ENCODE results near the gene IGFL2. TPM values are rescaled to one million over a fixed set of nuclear protein-coding genes. Genes with fewer than 3 reads are reported as not detected.

Gene IGFL2
- total and polyA plus RNA-seq, 2 experiments from 2014 or later, result not detected

DNA sequence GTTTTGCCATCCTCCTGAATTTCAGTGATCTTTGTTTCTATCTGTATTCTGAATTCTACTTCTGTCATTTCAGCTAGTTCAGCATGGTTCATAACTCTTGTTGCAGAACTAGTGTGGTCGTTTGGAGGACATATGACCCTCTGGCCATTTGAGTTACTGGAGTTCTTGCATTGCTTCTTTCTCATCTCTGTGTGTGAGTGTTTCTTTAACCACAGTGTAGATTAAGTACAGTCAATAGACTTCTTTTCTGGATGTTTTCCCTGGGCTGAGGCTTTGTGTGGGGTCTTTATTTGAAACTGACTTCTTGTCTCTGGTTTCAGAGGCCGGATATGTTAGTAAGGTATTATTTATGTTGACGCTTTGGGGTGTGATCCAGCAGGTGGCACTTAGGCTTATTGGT, 14.7 kb downstream of the IGFL2 start (continued):
- TF ChIP-seq, protein P1, sequence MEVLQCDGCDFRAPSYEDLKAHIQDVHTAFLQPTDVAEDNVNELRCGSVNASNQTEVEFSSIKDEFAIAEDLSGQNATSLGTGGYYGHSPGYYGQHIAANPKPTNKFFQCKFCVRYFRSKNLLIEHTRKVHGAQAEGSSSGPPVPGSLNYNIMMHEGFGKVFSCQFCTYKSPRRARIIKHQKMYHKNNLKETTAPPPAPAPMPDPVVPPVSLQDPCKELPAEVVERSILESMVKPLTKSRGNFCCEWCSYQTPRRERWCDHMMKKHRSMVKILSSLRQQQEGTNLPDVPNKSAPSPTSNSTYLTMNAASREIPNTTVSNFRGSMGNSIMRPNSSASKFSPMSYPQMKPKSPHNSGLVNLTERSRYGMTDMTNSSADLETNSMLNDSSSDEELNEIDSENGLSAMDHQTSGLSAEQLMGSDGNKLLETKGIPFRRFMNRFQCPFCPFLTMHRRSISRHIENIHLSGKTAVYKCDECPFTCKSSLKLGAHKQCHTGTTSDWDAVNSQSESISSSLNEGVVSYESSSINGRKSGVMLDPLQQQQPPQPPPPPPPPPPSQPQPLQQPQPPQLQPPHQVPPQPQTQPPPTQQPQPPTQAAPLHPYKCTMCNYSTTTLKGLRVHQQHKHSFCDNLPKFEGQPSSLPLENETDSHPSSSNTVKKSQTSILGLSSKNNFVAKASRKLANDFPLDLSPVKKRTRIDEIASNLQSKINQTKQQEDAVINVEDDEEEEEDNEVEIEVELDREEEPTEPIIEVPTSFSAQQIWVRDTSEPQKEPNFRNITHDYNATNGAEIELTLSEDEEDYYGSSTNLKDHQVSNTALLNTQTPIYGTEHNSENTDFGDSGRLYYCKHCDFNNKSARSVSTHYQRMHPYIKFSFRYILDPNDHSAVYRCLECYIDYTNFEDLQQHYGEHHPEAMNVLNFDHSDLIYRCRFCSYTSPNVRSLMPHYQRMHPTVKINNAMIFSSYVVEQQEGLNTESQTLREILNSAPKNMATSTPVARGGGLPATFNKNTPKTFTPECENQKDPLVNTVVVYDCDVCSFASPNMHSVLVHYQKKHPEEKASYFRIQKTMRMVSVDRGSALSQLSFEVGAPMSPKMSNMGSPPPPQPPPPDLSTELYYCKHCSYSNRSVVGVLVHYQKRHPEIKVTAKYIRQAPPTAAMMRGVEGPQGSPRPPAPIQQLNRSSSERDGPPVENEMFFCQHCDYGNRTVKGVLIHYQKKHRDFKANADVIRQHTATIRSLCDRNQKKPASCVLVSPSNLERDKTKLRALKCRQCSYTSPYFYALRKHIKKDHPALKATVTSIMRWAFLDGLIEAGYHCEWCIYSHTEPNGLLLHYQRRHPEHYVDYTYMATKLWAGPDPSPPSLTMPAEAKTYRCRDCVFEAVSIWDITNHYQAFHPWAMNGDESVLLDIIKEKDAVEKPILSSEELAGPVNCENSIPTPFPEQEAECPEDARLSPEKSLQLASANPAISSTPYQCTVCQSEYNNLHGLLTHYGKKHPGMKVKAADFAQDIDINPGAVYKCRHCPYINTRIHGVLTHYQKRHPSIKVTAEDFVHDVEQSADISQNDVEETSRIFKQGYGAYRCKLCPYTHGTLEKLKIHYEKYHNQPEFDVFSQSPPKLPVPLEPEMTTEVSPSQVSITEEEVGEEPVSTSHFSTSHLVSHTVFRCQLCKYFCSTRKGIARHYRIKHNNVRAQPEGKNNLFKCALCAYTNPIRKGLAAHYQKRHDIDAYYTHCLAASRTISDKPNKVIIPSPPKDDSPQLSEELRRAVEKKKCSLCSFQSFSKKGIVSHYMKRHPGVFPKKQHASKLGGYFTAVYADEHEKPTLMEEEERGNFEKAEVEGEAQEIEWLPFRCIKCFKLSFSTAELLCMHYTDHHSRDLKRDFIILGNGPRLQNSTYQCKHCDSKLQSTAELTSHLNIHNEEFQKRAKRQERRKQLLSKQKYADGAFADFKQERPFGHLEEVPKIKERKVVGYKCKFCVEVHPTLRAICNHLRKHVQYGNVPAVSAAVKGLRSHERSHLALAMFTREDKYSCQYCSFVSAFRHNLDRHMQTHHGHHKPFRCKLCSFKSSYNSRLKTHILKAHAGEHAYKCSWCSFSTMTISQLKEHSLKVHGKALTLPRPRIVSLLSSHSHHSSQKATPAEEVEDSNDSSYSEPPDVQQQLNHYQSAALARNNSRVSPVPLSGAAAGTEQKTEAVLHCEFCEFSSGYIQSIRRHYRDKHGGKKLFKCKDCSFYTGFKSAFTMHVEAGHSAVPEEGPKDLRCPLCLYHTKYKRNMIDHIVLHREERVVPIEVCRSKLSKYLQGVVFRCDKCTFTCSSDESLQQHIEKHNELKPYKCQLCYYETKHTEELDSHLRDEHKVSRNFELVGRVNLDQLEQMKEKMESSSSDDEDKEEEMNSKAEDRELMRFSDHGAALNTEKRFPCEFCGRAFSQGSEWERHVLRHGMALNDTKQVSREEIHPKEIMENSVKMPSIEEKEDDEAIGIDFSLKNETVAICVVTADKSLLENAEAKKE (CRISPR knock-in tag; IDR thresholded peaks at IDR 0.05), result no peak
- TF ChIP-seq POLR2AphosphoS5 (IDR thresholded peaks at IDR 0.05; ENCODE audit: low read depth) (no peak), ZNF114 (CRISPR knock-in tag; IDR thresholded peaks at IDR 0.05) (no peak)

DNA sequence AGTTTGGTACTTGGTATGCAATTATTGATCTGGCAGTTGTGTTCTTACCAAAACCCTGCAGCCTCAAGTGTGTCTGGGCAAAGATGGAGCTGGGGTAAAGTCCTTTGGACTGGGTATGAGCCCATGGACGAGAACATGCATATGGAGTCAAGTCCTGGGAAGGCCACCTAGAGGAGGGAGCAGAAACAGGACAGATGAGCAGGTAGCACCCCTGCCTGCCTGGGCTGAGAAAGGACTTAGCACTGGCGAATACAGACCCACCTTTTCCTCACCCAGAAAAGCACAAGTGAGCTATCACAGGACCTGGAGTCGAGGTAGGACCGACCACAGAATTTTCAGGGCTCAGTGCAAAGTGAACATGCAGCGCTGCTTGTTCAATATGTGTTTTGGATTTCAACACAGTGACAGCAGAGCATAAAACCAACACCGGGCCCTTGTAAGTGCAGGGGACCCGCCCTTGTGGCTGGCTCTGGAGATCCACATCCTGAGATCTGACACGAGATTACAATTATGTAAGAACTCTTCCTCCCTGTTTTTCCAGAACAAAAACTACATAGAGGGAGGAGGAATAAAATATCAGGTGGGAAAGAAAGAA, 25.9 kb downstream of the IGFL2 start:
- DNase-seq (ENCODE audit: low spot score), result peak; percentile 26
- Mint-ChIP-seq H3K27ac (no peak overlapping the region), H3K4me1 (no peaks in the 10 kb centered on the region), H3K4me3 (no peak overlapping the region), H3K27me3 (ENCODE audit: insufficient read depth, low read depth, poor library complexity) (no peaks in the 10 kb centered on the region), H3K36me3 (ENCODE audit: low read depth) (peaks cover 13% of the 10 kb centered on the region), H3K9me3 (peaks cover 30% of the 10 kb centered on the region)
- H3K4me3 ChIP-seq, result no peak overlapping the region
- no peak overlapping the region for H2AFZ ChIP-seq
- H3F3A ChIP-seq (replicated peaks; ENCODE audit: low read depth), result no peaks in the 10 kb centered on the region
- H3K27me3 ChIP-seq (ENCODE audit: insufficient read depth), result no peaks in the 10 kb centered on the region
- TF ChIP-seq CREB1 (CRISPR knock-in tag; IDR thresholded peaks at IDR 0.05; ENCODE audit: low read depth), result no peak
- TF ChIP-seq STAT1 (IDR thresholded peaks at IDR 0.05; ENCODE audit: unreplicated experiment), result no peak
- TF ChIP-seq, protein P2, sequence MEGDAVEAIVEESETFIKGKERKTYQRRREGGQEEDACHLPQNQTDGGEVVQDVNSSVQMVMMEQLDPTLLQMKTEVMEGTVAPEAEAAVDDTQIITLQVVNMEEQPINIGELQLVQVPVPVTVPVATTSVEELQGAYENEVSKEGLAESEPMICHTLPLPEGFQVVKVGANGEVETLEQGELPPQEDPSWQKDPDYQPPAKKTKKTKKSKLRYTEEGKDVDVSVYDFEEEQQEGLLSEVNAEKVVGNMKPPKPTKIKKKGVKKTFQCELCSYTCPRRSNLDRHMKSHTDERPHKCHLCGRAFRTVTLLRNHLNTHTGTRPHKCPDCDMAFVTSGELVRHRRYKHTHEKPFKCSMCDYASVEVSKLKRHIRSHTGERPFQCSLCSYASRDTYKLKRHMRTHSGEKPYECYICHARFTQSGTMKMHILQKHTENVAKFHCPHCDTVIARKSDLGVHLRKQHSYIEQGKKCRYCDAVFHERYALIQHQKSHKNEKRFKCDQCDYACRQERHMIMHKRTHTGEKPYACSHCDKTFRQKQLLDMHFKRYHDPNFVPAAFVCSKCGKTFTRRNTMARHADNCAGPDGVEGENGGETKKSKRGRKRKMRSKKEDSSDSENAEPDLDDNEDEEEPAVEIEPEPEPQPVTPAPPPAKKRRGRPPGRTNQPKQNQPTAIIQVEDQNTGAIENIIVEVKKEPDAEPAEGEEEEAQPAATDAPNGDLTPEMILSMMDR (conservative IDR thresholded peaks at IDR 0.05; ENCODE audit: low read depth in 2 of 2), result peak in 1 of 2 experiments; percentile 30; a peak in 2 of 4 replicates
- TF ChIP-seq, protein P3, sequence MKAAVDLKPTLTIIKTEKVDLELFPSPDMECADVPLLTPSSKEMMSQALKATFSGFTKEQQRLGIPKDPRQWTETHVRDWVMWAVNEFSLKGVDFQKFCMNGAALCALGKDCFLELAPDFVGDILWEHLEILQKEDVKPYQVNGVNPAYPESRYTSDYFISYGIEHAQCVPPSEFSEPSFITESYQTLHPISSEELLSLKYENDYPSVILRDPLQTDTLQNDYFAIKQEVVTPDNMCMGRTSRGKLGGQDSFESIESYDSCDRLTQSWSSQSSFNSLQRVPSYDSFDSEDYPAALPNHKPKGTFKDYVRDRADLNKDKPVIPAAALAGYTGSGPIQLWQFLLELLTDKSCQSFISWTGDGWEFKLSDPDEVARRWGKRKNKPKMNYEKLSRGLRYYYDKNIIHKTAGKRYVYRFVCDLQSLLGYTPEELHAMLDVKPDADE (IDR thresholded peaks at IDR 0.05), result no peak
- H4K20me1 ChIP-seq (replicated peaks; ENCODE audit: insufficient read depth), result no peaks in the 10 kb centered on the region
- no peak overlapping the region for H3K4me2 ChIP-seq
- no peak overlapping the region for H3K27ac ChIP-seq (ENCODE audit: low read depth)
- H3K36me3 ChIP-seq (ENCODE audit: insufficient read depth), result no peaks in the 10 kb centered on the region
- H3K9me2 ChIP-seq (ENCODE audit: insufficient read depth), result peaks cover 6% of the 10 kb centered on the region; the same call in 1 of the 2 replicates
- ATAC-seq, result peak; percentile 58
- H3K79me2 ChIP-seq (replicated peaks; ENCODE audit: insufficient read depth), result no peaks in the 10 kb centered on the region
- H3K4me1 ChIP-seq (ENCODE audit: insufficient read depth), result no peaks in the 10 kb centered on the region
